ENCODE results near the gene ASB13.

Gene ASB13

GRCh38 chr10:5608608-5609220, 57.7 kb downstream of the ASB13 start:
- no peak overlapping the region for H3K4me3 ChIP-seq (replicated peaks; ENCODE audit: low read depth, low read length)
- no peak for DNase-seq (ENCODE audit: extremely low read depth, low read depth)
- TF ChIP-seq CTCF (IDR thresholded peaks at IDR 0.05; ENCODE audit: low read depth, low read length, missing control alignments) = no peak

- no peak for DNase-seq (ENCODE audit: extremely low read depth, low read depth)
- TF ChIP-seq CTCF (IDR thresholded peaks at IDR 0.05; ENCODE audit: low read depth, low read length, missing control alignments) = no peak
- H3K4me3 ChIP-seq (replicated peaks; ENCODE audit: low read depth, low read length) = no peak overlapping the region
Measured at GRCh38 chr10:5607594-5607993, 58.8 kb downstream of the ASB13 start.

GRCh38 chr10:5606864-5607263, 59.5 kb downstream of the ASB13 start:
- no peak overlapping the region for H3K4me3 ChIP-seq (replicated peaks; ENCODE audit: low read depth, low read length)
- TF ChIP-seq CTCF (IDR thresholded peaks at IDR 0.05; ENCODE audit: low read depth, low read length, missing control alignments) = no peak
- DNase-seq (ENCODE audit: extremely low read depth, low read depth) = no peak

GRCh38 chr10:5606321-5606720, 60.1 kb downstream of the ASB13 start:
- no peak overlapping the region for H3K4me3 ChIP-seq (replicated peaks; ENCODE audit: low read depth, low read length)
- TF ChIP-seq CTCF (IDR thresholded peaks at IDR 0.05; ENCODE audit: low read depth, low read length, missing control alignments) = no peak
- no peak for DNase-seq (ENCODE audit: extremely low read depth, low read depth)

GRCh38 chr10:5604961-5605360, 61.4 kb downstream of the ASB13 start:
- no peak for DNase-seq (ENCODE audit: extremely low read depth, low read depth)
- H3K4me3 ChIP-seq (replicated peaks; ENCODE audit: low read depth, low read length) = no peak overlapping the region
- TF ChIP-seq CTCF (IDR thresholded peaks at IDR 0.05; ENCODE audit: low read depth, low read length, missing control alignments) = no peak

GRCh38 chr10:5604236-5604925, 62.0 kb downstream of the ASB13 start:
- DNase-seq (ENCODE audit: extremely low read depth, low read depth) = no peak
- TF ChIP-seq CTCF (IDR thresholded peaks at IDR 0.05; ENCODE audit: low read depth, low read length, missing control alignments) = no peak
- no peak overlapping the region for H3K4me3 ChIP-seq (replicated peaks; ENCODE audit: low read depth, low read length)

GRCh38 chr10:5603848-5604170, 62.6 kb downstream of the ASB13 start:
- no peak for DNase-seq (ENCODE audit: extremely low read depth, low read depth)
- H3K4me3 ChIP-seq (replicated peaks; ENCODE audit: low read depth, low read length) = no peak overlapping the region
- no peak for TF ChIP-seq CTCF (IDR thresholded peaks at IDR 0.05; ENCODE audit: low read depth, low read length, missing control alignments)
